ENCODE results near the gene PHF19.

Gene PHF19

DNA sequence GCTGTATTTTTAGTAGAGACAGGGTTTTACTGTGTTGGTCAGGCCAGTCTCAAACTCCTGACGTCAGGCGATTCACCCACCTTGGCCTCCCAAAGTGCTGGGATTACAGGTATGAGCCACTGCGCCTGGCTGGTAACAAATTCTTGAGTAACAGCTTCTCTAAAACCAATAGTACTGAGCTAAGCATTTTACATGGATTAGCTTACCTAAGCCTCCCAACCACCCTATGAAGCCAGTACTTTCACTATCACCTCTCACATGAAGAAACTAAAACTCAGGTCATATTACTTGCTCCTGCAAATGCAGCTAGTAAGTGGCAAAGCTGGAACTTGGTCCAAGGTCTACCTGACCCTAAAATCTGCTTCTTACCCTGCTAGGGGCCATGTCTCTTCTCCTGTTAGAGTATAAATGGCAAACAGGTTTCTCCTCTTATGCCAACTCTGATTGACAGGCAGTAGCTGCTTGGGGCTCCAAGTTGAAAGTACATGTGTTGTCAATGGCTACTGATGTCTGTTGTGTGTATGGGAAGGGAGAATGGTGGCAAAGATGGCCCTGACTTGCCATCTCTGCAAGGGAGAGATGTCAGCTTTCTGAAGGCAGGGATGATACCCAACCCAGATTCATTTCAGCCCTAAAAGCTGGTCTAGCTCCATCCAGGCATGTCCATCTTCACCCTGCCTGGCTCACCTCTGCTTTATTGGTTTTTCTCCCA lies 4.0 kb downstream of the PHF19 start:
- DNase-seq = no peak

GRCh38 chr9:120870206-120870605 lies 6.8 kb downstream of the PHF19 start:
- DNase-seq = no peak

- DNase-seq = no peak
Observed at GRCh38 chr9:120869726-120870125, 7.3 kb downstream of the PHF19 start.

DNA sequence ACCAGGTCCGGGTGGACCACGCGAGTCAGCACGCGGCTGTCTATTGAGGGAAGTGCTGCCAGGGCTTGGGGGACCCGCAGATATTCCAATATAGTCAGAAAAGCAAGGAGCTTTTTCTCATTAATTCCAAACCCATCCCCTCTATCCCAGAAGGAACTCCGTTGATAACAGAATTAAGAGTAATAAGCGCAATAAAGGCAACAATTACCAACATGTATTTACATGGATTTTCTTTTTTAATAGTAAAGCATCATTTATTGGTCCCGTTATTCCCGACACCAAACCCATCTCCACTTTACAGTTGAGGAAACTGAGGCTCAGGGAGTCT lies 7.7 kb downstream of the PHF19 start:
- no peak for DNase-seq

DNA sequence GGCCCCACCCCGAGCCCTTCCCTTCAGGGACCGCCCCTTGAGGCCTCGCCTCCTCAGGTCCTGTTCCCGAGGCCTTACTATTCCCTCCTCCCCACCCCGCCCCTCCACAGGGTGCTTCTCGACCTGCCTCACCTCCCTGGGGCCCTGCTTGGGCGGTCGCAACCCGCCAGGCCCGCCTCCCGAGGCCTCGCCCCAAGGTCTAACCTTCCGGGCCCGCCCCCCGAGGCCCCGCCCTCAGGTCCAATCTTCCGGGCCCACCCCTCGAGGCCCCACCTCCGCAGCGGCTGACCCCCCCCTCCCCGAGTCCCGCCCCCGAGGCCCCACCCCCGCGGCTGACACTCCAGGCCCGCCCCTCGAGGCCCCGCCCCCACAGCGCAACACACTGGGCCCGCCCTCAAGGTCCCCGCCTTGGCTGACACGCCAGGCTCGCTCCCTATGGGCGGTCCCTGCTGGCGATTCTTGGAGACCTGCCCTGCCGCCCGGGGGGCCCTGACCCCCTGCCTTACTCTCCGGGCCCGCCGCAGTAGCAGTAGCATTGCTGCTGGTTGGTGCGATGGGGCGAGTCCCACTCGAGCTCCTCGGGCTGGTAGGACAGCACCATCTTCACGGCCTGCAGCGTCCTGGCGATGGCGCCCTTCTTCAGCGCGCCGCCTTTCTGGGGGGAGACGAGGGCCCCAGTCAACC lies 8.2 kb downstream of the PHF19 start:
- peak; percentile 92 for DNase-seq

DNA sequence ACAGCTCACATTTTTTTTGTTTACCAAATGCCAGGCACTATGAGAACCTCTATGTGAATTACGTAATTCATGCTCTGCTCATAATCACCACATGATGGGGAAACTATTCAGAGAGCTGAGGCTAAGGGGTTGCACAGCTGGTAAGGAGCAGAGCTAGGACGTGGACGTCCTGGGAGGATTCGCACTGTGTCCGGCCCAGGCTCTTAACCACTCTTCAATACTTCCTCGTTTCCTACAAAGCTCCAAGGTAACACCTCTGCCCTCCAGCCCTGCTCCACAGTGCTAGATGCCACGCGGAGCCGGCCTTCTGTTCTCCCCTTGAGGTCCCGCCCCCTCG lies 8.7 kb downstream of the PHF19 start:
- DNase-seq = no peak

DNA sequence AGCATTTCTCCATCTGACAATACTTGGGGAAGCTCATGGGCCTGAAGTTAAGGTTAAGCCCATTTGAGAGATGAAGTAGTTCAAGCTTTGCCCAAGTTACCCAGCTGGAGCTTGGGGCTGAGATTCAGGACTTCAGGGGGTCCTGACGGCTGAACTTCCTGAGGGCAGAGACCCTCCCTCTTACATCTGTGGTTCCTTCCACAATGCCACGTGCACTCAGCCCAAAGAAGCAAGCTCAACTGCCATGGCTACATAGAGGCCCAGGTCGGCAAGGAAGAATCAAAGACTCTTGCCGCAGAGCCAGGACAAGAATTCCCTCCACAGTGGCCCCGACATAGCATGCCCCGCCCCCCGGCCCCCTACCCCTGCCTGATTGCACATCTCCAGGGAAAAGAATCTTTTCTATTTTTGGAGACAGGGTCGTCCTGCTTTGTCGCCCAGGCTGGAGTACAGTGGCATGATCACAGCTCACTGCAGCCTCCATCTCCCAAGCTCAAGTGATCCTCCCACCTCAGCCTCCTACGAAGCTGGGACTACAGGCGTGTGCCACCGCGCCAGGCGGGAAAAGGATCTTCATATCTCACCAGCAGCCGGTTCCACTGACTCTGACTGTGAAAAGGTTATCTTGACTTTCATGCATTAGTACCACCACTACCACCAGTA lies 9.2 kb downstream of the PHF19 start:
- no peak for DNase-seq

GRCh38 chr9:120866651-120867050 lies 10.3 kb downstream of the PHF19 start:
- no peak for DNase-seq

DNA sequence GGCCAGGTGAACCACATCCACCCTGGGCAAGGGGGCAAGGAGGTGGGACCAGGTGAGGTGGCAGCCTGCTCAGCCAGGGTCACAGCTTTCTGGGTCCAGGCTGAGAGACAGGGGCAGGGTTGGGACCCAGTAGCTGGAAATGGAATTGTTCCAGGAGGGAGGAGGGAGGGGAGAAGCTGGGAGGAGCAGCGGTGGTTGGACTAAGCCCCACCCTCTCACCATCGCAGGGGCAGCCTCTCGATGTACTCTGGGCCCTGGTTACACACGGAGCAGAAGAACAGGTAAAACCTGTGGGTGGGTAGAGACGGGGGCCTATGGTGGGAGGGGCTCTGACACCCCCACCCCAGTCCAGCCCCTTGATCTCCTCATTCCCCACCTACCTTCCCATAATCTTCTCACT lies 11.2 kb downstream of the PHF19 start:
- DNase-seq = no peak

DNA sequence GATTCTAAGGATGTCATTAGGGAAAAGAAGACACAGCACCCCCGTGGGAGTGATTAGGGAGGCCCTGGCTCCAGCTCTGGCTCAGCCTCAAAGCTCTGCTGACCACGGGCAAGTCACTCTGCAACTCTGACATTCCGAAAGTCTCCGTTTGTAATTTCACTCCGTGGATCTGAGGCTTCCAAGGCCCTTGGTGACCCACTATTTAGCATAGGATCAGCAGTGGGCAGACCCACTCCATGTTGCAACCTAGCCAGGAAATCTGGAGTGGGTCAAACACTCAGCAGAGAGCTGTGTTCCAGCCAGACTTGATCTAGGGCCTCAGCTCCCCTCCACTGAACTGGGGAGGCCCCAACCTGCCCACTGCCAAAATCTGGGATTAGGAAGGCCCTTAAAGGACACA lies 11.8 kb downstream of the PHF19 start:
- no peak for DNase-seq

GRCh38 chr9:120864719-120865118 lies 12.3 kb downstream of the PHF19 start:
- no peak for DNase-seq

- DNase-seq = no peak
Observed at GRCh38 chr9:120863833-120864232, 13.2 kb downstream of the PHF19 start.

GRCh38 chr9:120862452-120862851 lies 14.5 kb downstream of the PHF19 start:
- DNase-seq = no peak

- no peak for DNase-seq
Observed at GRCh38 chr9:120861935-120862334, 15.1 kb downstream of the PHF19 start.

GRCh38 chr9:120860083-120860482 lies 16.9 kb downstream of the PHF19 start:
- DNase-seq = no peak

- DNase-seq = no peak
Observed at GRCh38 chr9:120859361-120859760, 17.6 kb downstream of the PHF19 start.

DNA sequence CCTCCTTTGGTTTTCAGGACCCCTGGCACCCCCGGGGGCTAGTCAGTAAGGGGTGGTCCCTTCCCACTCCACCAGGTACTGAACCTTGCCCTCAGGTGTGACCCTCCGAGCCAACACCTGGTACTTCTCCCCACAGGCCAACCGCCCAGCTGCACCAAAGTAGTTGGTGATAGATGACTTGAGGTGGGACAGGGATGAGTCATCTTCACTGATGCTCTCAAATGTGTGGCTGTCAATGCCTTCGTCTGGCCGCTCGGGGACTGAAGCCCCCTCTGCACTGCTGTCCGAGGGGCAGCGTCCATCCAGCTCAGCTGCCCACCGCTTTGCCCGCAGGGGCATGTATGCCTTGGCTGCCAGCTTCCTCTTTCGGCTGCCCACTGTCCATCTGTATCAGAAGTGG lies 19.1 kb downstream of the PHF19 start:
- no peak for DNase-seq

- DNase-seq = no peak
Observed at GRCh38 chr9:120857481-120857880, 19.5 kb downstream of the PHF19 start.

DNA sequence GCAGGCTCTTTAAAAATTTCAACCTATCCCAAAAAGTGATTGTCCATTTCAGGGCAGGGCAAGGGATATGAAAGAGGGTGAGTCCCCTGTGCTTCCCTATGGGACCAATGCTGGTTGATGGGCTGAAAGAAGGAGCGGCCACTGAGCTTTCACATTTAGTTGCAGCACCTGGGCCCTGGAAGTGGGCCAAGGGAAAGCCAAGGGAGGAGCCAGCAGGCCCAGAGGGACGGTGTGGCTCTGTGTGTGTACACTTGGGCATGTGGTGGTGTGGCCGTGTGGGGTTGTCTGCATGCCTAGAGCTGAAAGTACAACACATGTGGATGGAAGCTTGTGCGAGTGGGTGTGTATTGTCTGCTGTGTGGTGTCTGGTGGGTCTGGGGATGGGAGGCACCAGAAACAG lies 20.3 kb downstream of the PHF19 start:
- no peak for DNase-seq

DNA sequence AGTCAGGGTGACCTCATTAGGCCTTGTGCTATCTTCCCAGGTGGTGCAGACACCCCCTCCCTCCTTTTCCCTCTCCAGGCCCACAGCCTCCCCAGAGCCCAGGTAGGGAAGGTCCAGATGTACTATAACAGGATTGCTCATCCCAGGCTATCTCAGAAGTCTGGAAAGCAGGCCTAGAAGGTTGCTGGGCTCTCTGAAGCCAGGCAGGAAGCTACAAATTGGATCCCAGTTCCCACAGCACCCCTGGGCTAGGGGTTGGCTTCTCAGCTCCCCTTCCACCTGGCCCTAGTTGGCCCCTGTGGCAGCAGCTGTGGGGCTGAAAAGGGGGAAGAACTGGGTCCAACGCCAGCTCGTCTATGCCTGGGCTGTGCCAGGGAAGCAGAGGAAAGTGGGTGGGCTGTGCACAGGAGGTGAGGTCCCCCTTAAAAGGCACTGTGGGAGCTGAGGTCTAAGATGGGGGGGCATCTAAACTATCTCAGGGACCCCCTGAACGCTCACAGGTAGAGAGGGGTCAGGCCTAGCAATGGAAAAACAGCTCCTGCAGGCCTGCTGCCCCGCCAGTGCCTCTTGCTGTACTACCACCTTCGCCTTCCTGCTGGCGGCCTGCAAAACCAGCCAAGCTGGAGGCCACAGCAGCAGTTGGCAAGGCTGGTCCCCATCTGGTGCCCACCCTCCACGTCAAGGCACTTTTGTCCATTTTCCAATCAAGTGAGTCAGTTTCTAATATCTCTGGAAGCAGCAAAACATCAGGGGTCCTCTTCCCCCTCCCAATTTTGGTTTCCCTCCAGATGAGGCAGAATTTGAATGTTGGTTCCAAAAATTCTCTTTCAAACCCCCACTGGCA lies 20.9 kb downstream of the PHF19 start:
- DNase-seq = no peak

- DNase-seq = no peak
Observed at GRCh38 chr9:120854596-120855327, 22.2 kb downstream of the PHF19 start.

GRCh38 chr9:120853198-120853597 lies 23.8 kb downstream of the PHF19 start:
- no peak for DNase-seq

Measured in fibroblast of skin of abdomen (primary cell).